Activated CD8-positive, alpha-beta memory T cell treated with anti-CD3 and anti-CD28 coated beads, Interleukin-2, amount 50 U/mL, for 24 hours (primary cell): ENCODE results near the gene OR10A6.

Experiments
- DNase-seq: peaks from one replicate; pipeline ENCODE4 v3.0.0-alpha.2; 2020; ENCODE audit errors: extremely low read depth

Gene OR10A6

DNA sequence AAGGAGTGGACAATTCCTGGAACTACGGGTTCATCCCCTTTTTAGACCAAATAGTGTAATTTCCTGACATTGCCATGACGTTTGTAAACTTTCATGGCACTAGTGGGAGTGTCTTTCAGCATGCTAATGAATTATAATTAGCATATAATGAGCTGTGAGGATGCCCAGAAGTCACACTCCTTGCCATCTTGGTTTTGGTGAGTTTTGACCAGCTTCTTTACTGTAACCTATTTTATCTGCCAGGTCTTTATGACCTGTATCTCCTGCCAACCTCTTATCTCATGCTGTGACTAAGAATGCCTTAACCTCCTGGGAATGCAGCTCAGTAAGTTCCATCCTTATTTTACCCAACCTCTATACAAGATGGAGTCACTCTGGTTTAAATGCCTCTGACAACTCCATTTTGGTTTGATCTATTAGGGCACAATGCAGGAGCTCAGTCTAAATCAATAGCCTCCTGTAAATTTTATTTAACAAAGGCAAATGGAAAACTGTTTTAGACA is 20.7 kb downstream of the OR10A6 start:
- DNase-seq, result no peak

DNA sequence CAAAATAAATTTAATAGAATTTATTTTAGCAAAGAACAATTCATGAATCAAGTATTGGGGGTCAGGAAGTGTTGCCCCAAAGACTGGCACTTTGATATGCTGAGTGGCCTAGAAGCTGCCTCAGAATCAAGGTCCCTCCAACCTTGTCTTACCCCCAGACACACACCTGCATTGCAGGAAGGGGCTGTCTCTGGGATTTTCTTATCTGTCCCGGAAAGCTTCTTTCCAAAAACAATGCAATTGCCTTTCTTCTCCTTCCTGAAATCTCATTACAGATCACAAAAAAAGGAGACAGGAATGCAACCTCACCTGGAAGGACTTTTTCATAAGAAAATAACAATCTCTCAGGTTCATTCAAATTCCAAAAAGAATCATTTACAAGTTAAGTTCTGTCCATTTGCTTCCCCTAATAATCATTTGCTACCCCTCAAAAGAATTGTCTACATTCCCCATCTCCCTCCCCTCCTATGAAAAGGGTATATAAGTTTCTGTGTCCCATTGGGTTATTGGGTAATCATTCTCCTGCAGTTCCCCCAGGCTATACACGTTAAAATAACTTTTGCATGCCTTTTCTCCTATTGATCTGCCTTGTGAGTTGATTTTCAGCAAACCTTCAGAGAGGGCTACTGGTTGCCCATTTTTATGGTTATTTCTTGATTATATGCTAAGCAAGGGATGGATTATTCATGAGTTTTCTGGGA is 21.3 kb downstream of the OR10A6 start:
- no peak for DNase-seq

DNA sequence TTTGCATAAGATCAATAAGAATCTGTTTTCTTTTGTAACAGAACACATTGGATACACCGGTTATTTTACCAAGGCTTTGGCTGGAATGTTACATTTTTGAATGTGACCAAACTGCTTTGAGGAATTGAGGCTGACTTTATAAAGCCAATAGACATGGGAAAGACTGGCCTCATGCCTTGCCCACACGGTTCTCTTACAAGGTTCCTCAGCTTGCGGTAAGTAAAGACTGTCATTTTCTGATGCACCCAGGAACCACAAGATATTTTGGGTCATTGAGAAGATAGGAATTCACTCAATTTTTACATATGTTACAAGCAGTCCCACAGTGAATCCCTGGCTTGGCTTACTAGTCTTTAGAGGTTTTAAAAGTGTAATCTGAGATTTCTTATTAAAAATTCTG is 23.9 kb downstream of the OR10A6 start:
- no peak for DNase-seq

DNA sequence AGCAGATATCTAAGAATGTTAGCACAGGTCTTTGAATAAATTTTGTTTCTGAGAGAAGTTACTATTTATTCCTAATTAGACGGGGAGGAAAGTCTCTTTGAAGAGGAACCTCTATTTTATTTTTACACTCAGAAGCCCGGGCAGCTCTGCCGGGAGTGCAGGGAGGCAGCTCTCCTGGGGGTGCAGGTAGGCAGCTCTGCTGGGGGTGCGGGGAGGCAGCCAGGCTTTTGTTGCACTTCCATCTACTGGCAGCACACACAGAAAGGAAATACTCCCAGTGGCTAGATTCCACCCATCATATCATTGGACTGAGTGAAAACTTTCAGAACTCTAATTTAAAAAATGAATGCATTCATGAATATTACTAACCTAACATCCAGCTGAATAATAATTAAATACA is 24.6 kb downstream of the OR10A6 start:
- no peak for DNase-seq

DNA sequence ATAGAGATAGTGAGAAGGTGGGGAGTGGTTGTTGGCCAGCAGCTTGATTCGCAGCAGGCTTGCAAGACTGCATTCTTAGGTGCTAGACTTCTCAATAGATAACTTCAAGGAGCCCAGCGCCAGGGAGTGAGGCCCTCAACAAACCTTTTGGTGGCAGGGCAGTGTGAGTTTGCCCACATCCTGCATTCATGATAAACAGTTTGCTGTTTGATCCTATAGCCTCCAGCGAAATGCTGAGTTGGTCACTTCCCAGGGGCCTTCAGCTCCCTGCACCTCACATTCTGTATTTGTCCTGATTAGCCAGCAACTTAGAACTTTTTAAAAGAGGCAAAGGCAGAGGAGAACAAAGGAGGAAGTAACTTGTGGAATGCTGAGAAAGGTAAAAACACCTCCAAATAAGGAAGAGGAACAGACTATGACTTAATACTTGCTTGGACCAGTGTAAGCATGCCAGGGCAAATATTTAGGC is 25.1 kb downstream of the OR10A6 start:
- no peak for DNase-seq

DNA sequence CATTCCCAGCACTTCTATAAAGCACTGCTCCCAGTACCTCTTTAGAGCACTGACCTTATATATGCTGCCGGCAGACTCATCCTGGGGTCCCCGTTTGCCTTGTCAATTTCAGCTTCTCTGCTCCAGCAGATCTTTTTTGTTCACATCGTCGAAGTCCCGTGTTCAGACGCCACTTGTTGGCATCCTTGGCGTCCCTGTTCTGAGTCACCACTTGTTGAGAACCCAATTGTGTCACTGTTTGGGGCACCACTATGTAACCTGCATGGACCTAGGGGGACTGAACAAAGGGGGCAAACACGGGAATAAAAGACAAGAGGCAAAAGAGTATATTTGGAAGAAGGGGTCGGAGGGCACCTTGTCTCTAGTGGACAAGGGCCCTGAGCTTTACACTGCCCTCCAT is 25.5 kb downstream of the OR10A6 start:
- DNase-seq, result no peak

DNA sequence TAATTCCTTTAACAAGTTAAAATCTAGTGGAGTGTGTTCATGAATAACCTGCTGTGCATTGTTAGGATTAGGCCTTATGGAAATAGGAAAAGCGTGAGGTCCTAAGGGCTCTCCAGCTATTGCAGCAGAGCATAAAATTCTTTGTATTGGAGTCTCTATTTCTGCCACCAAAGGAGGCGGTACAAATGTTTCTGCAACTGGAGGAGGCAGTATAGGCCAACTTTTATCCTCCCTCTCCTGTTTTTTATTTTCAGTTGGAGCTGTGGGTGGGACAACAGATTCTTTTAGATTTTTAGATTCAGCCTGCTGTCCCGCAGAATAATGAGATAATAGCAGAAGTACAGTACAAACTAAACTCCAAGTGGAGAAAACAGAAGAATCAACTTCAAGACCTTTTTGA is 26.2 kb downstream of the OR10A6 start:
- no peak for DNase-seq

DNA sequence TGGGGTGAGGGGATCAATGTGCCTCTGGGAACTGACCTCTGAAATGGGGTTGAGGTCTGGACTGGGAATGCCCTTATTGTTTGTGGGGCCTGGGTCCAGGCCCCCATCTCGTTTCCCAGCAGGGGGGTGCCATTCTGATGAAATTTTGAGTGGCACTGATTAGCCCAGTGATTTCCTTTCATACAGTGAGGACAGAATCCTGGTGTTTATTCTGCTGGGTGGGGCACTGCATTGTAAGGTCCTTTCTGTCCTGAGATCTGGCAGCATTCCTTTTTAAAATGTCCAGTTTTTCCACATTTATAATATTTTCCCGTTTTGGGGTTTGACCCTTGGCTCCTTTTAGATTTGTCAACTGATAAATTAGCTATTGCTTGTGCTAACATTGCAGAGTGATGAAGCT is 27.1 kb downstream of the OR10A6 start:
- DNase-seq, result no peak

DNA sequence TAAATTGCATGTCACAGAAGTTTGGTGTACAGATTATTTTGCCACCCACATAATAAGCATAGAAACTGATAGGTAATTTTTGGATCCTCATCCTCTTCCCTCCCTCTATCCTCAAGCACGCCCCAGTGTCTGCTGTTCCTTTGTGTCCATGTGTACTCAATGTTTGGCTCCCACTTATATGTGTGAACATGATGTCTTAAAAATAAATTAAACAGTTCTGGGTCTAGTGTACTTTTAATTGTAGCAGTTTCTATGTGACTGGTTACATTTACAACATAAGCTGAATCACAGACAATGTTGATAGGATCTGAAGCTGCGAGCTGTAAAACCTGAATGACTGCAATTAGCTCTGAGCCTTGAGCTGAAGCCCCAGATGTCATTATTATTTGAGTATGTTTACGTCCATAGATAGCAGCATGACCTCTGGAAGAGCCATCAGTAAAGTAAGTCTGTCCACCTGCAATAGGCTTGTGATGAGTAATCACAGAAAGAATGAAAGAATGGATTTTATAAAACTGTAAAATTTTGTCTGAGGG is 29.7 kb downstream of the OR10A6 start:
- DNase-seq, result no peak

DNA sequence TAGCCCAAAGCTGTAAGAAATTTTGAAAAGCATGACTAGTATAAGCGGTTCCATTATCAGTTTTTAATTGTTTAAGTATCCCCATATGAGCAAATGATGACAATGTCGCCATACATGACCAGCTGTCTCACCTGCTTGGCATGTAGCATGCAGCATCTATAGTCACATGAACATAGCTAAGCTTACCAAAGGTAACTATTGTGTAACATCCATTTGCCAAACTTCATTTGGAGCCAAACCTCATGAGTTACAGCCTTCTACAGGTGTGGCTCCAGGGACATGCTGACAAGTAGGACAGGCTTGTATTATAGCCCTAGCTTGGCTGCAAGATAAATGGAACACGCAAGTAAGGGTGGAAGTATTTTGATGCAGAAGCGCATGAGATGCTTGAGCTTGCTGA is 30.4 kb downstream of the OR10A6 start:
- DNase-seq, result no peak

DNA sequence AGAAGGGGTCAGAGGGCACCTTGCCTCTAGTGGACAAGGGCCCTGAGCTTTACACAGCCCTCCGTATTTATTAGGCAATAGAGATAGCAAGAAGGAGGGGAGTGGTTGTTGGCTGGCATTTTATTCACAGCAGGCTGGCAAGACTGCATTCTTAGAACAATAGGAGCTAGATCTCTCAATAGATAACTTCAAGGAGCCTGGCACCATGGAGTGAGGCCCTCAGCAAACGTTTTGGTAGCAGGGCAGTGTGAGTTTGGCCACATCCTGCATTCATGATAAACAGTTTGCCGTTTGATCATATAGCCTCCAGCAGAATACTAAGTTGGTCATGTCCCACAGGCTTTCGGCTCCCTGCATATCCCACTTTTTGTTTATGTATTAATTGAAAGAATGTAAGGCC is 31.6 kb downstream of the OR10A6 start:
- DNase-seq, result no peak

DNA sequence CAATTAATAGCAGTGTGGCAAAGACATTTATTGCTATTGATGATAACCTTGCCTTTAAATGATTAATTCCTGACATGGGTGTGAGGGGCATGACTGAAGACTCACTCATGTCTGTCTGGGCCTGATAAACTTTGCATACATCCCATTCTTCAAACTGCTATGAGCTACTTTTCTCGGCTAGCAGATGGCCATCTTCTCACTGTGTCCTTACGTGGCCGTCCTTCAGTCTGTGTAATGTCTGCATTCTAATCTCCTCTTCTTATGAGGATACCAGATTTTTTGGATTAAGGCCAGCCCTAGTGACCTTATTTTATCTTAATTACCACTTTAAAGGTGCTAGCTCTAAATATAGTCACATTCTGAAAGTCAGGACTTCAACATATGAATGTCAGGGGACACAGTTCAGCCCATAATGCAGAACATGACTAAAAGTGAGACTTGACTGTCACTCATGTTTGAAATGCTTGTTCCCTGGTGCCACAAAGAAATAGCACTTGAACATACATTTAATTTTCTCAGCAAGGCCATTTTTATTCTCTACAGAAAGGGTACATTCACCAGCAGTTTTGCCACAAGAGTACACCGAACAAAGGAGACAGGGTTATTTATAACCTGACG is 32.3 kb downstream of the OR10A6 start:
- no peak for DNase-seq

DNA sequence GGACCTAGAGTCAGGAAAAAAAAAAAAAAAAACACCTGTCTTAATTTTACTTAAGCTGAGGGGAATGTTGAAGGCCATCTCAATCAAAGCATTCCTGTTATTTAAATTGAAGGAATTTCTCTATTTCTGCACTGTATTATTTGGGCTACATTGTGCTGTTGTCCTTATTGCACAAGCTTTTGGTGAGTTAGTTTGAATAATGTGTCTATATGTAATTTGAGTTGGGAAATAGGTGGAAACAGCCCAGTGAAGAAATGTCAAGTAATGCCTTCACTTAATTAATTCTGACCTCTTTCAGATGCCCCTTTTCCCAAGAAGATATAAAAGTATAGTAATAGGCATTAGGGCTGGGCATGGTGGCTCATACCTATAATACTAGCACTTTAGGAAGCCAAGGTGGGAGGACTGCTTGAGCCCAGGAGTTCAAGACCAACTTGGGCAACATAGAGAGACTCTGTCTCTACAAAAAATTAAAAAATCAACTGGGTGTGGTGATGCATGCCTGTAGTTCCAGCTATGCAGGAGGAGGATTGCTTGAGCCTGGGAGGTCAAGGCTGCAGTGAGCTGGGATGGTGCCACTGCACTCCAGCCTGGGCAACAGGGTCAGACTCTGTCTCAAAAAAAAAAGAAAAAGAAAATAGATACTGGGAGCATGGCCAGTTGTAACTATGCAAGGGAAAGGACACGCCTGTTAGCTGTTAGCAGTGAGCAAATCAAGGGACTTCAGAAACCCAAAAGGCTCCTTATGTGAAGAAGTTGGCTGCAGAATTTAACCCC is 34.9 kb downstream of the OR10A6 start:
- DNase-seq, result no peak

DNA sequence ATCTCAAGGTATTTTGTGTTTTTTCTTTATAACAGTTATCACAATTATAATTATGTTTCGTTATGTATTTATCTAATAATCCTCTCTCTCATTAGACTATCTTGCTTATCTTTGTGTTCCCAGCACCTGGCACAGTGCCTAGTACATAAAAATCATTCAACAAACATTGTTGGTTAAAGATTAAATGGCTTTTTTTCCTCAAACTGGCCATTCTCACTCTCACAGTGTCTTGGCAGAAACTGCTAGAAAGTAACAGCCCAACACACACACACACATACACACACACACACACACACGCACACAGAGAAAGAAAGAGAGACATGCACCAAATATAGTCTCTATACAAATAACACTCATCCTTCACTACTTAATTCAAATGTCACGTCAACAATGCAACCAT is 36.8 kb downstream of the OR10A6 start:
- no peak for DNase-seq

DNA sequence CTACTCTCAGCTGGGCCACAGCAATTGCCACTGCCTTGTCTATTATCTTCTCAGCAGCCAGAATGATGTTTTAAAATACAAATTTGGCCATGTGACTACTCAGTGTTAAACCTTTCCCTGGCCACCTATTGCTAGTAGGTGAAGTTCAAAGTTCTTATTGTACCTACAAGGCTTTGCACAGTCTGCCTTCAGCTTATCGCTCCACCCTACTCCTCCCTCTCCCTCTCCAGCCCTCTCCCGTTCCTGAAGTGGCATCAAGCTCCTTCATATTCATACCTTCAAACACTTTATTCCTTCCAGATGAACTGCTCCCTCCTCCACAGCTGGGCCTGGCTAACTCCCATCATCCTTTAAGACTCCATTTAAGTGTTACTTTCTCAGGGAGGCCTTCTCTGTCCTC is 37.3 kb downstream of the OR10A6 start:
- DNase-seq, result no peak

DNA sequence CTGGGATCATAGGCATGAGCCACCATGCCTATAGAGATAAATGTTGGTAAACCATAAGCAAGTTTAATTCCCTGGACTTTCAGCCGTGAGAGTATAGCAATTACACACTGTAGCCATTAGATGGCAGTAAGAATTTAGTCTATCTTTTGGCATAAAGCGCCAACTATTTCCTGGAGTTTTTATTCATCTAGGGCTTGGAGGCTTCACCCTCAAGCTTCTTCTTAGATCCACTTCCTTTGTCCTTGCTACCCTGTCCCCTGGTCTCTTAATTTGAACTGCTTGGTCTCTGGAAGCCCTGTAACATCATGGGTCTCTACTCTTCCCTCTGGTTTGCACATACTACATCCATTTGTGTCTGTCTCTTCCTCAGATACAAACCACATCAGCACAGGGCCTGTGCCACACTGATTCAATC is 38.2 kb downstream of the OR10A6 start:
- no peak for DNase-seq

DNA sequence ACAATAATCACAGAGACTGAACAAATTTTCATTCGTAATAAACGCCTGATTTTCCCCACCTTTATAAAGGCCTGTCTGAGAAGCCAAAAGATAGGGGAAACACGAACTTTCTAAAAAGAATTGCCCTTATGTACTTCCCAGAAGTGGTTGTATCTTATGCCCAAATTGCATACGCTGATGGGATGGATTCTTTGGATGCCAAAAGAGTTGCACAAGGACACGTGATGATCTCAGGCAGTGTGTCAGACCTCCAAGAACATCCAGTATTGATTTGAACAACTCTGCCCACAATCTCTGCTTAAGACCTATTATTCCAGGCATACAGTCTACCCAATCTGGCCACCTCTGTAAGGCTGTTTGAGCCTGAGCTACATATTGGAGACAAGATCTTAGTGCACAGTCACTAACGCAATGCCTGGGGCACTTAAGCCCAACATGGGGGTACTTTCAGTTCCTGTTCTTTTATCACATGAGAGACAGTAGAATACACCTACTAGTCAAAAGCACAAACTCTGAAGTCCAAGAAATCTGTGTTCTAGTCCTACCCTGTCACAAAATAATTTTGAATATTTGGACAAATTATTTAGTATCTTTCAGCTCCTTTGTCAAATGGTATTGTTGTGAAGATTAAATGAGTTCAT is 38.9 kb downstream of the OR10A6 start:
- no peak for DNase-seq

DNA sequence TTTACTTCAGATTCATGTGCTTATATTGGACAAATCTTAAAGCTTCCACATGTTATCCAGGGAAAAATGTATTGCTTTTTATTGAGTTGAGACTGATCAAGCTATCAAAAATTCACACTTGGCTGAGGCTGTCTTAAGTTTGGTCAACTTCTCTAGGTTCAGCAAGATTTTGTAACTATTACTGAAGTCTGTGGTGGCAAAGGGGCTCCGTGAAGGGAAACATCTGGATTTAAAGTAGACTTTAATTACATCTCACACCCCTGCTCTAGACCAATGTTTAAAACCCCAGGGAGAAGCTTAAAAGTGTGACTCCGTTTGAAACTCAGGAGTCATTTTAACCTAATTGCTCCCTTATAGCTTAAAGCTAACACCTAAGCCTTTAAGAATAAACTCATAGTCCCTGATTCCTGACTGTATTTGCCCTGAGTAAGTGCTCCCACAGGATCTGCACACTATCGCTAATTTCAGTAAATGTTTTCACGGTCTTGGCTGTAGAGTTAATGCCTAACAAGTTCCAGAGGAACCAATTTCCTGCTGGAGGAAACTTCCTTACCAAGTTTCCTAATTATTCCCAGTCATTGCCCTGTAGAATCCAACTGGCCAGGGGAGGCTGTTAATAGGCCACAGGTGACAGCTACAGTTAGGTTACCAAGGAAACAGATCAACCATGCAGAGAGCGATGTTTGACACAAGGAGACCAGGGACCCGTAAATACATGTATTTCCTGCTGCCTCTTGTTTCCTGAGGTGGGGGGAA is 40.5 kb downstream of the OR10A6 start:
- no peak for DNase-seq

DNA sequence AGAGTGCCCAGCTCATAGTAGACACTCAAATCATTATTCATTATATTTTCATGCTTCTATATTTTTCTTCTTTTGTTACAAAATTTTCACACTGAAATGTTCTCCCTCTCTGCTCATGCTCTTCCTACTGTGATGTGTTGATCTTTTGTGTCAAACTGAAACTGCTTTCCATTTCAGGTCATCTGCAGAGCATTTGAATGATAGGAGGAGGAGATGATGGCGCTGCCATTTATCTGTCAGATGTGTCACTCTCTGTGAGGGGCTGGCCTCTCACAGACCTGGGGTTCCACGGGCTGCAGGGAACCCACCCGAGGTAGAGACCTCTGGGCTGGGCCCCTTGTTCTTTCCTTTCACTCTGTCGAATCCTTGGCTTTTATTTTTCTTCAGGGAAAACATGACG is 41.1 kb downstream of the OR10A6 start:
- no peak for DNase-seq

DNA sequence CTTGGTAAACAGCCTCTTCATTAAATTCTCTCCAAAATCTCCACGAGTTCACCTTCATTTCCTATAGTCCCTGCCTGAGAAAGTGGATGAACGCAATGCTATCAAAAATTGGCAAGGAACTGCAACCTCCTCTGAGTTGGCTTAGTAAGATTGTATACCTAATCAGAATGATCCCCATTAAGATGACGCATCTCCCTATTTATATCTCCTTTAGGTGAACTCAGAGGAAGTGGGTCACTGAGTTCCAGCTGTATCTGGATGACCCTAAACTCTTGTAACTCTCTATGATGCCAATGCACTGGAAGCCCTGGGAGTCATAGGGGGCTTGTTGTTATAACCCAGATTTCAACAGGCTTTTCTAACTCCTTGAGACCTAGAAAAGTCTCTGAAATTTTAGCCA is 48.2 kb downstream of the OR10A6 start:
- no peak for DNase-seq
